ENCODE results near the gene SLC38A2. TPM values are rescaled to one million over a fixed set of nuclear protein-coding genes. Genes with fewer than 3 reads are reported as not detected.
"Not testable (repeated sequence)": the region's sequence is repeated elsewhere in the genome, so short reads cannot be mapped to it uniquely, and the experiment has no call there.

Gene SLC38A2
- 535 TPM for total RNA-seq (ENCODE audit: insufficient read depth, low replicate concordance)

- peak; percentile 96 for DNase-seq (ENCODE audit: low spot score)
Measured at GRCh38 chr12:46372544-46373300, at the start of gene SLC38A2. Gene SLC38A2 (minus strand): TSS chr12:46372773. CDS start chr12:46371293, 1,480 bp downstream.

- DNase-seq (ENCODE audit: low spot score): no peak
Measured at GRCh38 chr12:46419675-46420074, 47.1 kb upstream of the SLC38A2 start.

GRCh38 chr12:46415552-46415951 is 43.0 kb upstream of the SLC38A2 start:
- DNase-seq (ENCODE audit: low spot score): no peak

- no peak for DNase-seq (ENCODE audit: low spot score)
Measured at GRCh38 chr12:46414591-46415268, 42.2 kb upstream of the SLC38A2 start.

- DNase-seq (ENCODE audit: low spot score): no peak
Measured at GRCh38 chr12:46413368-46413767, 40.8 kb upstream of the SLC38A2 start.

GRCh38 chr12:46412857-46413256 is 40.3 kb upstream of the SLC38A2 start:
- DNase-seq (ENCODE audit: low spot score): no peak

- DNase-seq (ENCODE audit: low spot score): no peak
Measured at GRCh38 chr12:46410495-46410894, 37.9 kb upstream of the SLC38A2 start.

GRCh38 chr12:46409974-46410373 is 37.4 kb upstream of the SLC38A2 start:
- DNase-seq (ENCODE audit: low spot score): no peak

GRCh38 chr12:46409342-46409741 is 36.8 kb upstream of the SLC38A2 start:
- no peak for DNase-seq (ENCODE audit: low spot score)

GRCh38 chr12:46408441-46408840 is 35.9 kb upstream of the SLC38A2 start:
- DNase-seq (ENCODE audit: low spot score): peak; percentile 68

GRCh38 chr12:46407361-46407760 is 34.8 kb upstream of the SLC38A2 start:
- no peak for DNase-seq (ENCODE audit: low spot score)

- DNase-seq (ENCODE audit: low spot score): no peak
Measured at GRCh38 chr12:46406352-46407027, 33.9 kb upstream of the SLC38A2 start.

- DNase-seq (ENCODE audit: low spot score): no peak
Measured at GRCh38 chr12:46404733-46405132, 32.2 kb upstream of the SLC38A2 start.

- DNase-seq (ENCODE audit: low spot score): no peak
Measured at GRCh38 chr12:46404225-46404631, 31.7 kb upstream of the SLC38A2 start.

- DNase-seq (ENCODE audit: low spot score): no peak
Measured at GRCh38 chr12:46403719-46404070, 31.1 kb upstream of the SLC38A2 start.

GRCh38 chr12:46402941-46403718 is 30.6 kb upstream of the SLC38A2 start:
- no peak for DNase-seq (ENCODE audit: low spot score)

GRCh38 chr12:46402451-46402850 is 29.9 kb upstream of the SLC38A2 start:
- peak; percentile 95 for DNase-seq (ENCODE audit: low spot score)

- DNase-seq (ENCODE audit: low spot score): peak; percentile 81
Measured at GRCh38 chr12:46401662-46402061, 29.1 kb upstream of the SLC38A2 start.

GRCh38 chr12:46400406-46400805 is 27.8 kb upstream of the SLC38A2 start:
- DNase-seq (ENCODE audit: low spot score): no peak

GRCh38 chr12:46399461-46400248 is 27.1 kb upstream of the SLC38A2 start:
- DNase-seq (ENCODE audit: low spot score): not testable (repeated sequence)

GRCh38 chr12:46396826-46397225 is 24.3 kb upstream of the SLC38A2 start:
- no peak for DNase-seq (ENCODE audit: low spot score)

All from umbilical cord (tissue), 2 donors.